Endothelial cell of hepatic sinusoid (primary cell): ENCODE results near the gene LRFN2.

Experiments used
- in situ Hi-C: cut with HindIII; loops from 2 replicates; pipeline ENCODE4 v1.10.0; 2017; ENCODE audit warnings: low sequenced_read_pairs

LRFN2 gene

GRCh38 chr6:40587240-40588069 is at the start of gene LRFN2:
LRFN2 (minus strand) TSS chr6:40587364.
- in situ Hi-C loops = no loop called here

- in situ Hi-C loops = no loop called here
Measured at GRCh38 chr6:40634429-40634828, 47.3 kb upstream of the LRFN2 start.

- in situ Hi-C loops = no loop called here
Measured at GRCh38 chr6:40631744-40632143, 44.6 kb upstream of the LRFN2 start.

DNA sequence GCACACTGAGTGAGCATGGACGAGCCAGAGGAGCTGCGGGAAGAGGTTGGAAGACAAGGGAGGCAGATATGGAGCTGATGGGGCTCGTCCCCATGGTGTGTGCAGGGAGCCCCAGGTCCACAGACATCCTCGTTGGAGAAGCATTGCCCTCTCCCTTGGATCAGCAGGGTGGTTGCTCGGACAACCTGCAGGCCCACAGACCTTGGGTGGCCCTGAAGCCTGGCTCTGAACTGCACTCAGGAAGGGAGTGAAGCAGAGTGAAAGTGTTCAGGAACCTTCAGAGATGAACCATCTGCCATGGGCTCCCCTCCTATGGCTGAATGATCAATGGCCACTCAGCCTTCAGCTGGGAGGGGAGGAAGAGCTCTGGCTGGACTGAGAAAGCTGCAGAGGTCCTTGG is 43.3 kb upstream of the LRFN2 start:
- in situ Hi-C loops = no loop called here

DNA sequence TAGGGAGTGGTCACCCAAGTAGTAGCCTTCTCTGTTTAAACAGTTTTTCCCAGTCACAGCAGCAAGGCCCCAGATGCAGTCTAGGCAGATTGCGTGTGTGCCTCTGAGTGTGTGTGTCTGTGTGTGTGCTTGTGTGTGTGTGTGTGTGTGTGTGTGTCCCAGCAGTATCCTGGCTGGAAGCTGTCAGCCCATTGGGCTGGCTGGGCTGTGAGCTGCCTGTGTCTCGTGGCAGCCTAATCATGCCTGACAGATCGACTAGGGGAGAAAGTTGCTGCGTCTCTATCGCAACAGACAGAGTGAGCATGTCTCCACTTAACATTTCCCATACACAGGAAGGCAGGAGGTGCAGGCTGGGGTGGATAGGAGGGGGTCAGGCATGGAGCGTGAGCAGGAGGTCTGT is 42.9 kb upstream of the LRFN2 start:
- in situ Hi-C loops = no loop called here

DNA sequence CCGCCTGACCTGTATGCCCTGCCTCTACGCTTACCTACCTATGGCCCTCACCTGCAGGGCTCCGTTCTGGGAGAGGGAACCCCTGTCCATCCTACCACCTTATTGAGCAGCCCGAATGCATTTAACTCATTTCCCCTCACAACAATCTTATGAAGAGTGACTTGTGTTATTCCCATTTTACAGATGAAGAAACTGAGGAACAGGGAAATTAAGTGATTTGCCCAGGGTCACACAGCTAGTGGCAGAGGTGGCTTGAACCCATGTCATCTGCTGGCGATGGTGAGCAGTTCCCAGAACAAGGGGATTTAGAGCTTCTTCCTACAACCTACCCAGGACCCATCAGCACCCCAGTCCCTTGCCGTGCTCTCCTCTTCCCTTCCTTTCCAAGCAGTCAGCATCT is 42.3 kb upstream of the LRFN2 start:
- in situ Hi-C loops = no loop called here

GRCh38 chr6:40627316-40627715 is 40.2 kb upstream of the LRFN2 start:
- in situ Hi-C loops = no loop called here

- in situ Hi-C loops = no loop called here
Measured at GRCh38 chr6:40626886-40627285, 39.7 kb upstream of the LRFN2 start.

- in situ Hi-C loops = no loop called here
Measured at GRCh38 chr6:40623932-40624331, 36.8 kb upstream of the LRFN2 start.

- in situ Hi-C loops = no loop called here
Measured at GRCh38 chr6:40623178-40623577, 36.0 kb upstream of the LRFN2 start.

GRCh38 chr6:40620574-40621240 is 33.5 kb upstream of the LRFN2 start:
- in situ Hi-C loops = no loop called here

DNA sequence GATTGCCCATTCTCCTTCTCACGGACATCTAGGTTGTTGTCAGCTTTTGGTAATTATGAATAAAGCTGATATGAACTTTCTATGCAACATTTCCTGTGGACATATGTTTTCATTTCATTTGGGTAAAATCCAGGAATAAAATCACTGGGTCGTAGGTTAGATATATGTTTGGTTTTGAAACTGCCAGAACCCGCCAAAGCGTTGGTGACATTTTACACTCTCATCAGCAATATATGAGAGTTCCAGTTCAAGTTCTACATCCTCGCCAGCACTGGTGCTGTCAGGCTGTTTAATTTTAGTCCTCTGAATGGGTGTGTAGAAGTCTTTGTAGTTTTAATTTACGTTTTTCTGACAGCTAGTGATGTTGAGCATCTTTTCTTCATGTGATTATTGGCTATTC is 27.5 kb upstream of the LRFN2 start:
- in situ Hi-C loops = no loop called here

- in situ Hi-C loops = no loop called here
Measured at GRCh38 chr6:40611912-40612311, 24.7 kb upstream of the LRFN2 start.

- in situ Hi-C loops = no loop called here
Measured at GRCh38 chr6:40611434-40611833, 24.3 kb upstream of the LRFN2 start.

GRCh38 chr6:40610229-40610628 is 23.1 kb upstream of the LRFN2 start:
- in situ Hi-C loops = no loop called here

DNA sequence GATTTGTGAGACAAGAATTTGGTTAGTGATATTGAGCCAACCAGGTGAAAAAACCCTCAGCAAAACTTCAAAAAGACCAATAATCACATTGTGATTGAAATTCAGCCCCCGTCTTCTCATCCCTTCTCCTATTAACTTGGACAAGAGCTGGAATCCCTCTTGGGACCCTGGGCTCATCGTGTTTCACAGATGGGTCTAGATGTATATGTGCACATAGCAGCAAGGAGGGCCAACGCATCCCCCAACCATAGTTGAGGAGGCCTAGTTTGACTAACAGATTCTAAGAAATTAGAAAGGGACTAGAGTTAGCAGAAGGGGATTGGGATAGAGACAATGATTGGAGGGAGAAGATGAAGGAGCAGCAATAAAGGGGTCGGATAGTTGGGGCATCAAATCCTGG is 19.8 kb upstream of the LRFN2 start:
- in situ Hi-C loops = no loop called here

DNA sequence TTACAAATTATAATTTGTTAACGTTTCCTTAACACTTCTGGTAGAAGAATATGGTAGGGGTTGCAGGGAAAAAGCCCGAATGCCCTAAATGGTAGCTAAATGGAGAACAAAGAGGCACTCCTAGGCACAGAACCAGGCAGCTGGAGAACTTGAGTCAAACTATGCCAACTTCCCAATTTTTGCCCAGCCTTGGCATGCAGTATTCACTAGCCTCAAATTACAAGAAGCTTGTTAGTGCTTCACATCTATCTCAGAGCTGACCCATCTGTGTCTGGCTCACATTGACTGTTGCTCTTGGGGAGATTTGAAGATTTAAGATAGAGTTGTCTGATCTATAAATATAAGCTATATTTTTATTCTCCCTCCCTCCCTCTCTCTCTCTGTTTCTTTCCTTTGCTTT is 19.4 kb upstream of the LRFN2 start:
- in situ Hi-C loops = no loop called here

DNA sequence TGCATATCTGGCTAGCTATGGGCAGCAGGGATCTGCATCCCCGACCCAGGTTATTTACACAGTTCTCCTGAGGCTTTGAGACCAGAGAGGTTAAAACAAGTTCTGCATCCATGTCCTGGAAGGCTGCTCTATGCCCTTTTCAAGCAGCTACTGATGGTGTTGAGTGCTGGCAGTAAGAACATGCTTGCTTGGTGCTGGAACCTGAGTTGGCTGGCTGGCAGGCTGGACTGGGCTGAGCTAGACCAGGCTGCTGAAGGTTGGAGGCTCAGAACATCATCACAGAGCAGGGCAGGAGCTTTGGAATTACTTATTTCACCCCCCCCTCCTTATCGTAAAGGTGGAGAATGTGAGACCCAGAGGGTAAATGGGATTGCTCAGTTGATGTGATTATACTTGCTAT is 16.9 kb upstream of the LRFN2 start:
- in situ Hi-C loops = no loop called here

DNA sequence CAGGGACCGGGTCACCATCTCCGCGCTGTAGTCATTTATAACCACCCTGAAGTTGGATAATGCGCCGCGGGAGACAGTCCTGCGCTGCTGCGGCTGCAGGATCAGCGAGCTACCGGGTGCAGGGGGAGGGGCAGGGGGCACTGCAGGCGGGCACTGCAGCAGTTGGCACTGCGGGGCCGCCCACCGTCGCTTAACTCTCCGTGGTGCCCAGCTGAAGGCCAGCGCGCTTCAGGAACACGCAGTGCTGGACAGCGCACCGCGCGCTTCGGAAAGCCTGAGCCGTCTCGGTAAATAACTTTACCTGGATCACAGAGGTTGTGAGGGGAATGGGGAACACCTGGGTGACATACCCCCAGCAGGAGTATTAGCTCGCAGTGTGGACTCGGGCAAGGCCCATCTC is 12.4 kb upstream of the LRFN2 start:
- in situ Hi-C loops = no loop called here

- in situ Hi-C loops = no loop called here
Measured at GRCh38 chr6:40598516-40598915, 11.4 kb upstream of the LRFN2 start.

DNA sequence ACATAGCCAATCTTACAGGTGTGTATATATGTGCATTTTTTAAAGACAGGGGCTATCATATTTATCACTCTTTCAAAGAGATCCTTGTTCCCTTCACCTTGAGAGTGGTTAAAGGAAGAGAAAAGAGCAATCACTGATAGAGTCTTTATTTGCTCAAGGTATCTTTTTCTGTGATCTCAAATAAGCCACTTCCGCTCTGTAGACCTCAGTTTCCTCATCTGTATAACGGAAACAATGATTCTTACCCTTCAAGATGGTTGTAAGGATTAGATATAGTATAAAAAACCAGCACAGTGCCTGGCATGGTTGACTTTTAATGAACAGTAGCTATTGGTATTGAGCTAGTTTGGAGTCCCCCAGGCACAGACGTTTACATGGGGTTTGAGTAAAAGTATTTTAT is 10.1 kb upstream of the LRFN2 start:
- in situ Hi-C loops = no loop called here

GRCh38 chr6:40588480-40588879 is 1.3 kb upstream of the LRFN2 start:
- in situ Hi-C loops = no loop called here

DNA sequence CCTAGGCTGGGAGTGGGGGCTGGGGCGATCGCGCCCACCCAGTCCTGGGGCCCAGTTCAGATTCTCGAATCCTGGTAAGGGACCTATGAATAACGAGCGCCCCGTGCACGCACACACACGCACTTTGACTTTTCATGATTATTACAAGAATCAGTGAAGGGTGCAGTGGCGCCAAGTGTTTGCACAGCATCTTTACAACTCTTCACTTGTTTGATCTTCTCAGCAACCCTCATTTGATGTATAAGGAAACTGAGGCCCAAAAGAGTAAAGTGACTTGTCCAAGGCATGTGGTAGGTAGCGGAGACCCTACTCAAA is 863 bp upstream of the LRFN2 start:
- in situ Hi-C loops = no loop called here
